Sigmoid colon (tissue), 4 donors: ENCODE data around the gene ZNF789.

Experiments used
- EP300 ChIP-seq, 4 donors: sonication (generic); formaldehyde crosslinking; IDR thresholded peaks; one replicate each; pipeline ENCODE4 v1.6.1; 2017; ENCODE audit warnings: antibody characterized with exemption in 4 of 4
- POLR2A ChIP-seq, 2 donors: fragments of 450-650 bp; IDR thresholded peaks; one replicate each; pipeline ENCODE4 v1.6.1; 2016; ENCODE audit warnings: antibody characterized with exemption in 2 of 2, mild to moderate bottlenecking in 2 of 2, moderate library complexity in 2 of 2

GRCh38 chr7:99460651-99461050, 12.0 kb upstream of the ZNF789 start:
- TF ChIP-seq EP300 (IDR thresholded peaks at IDR 0.05) (no peak), POLR2A (IDR thresholded peaks at IDR 0.05) (no peak)
